Measurements from ENCODE around the gene AP2A1.
A peak's percentile ranks its signal among the peaks of the same experiment; 100 is the strongest.
"Not testable (repeated sequence)": the region's sequence is repeated elsewhere in the genome, so short reads cannot be mapped to it uniquely, and the experiment has no call there.

The AP2A1 gene

DNA sequence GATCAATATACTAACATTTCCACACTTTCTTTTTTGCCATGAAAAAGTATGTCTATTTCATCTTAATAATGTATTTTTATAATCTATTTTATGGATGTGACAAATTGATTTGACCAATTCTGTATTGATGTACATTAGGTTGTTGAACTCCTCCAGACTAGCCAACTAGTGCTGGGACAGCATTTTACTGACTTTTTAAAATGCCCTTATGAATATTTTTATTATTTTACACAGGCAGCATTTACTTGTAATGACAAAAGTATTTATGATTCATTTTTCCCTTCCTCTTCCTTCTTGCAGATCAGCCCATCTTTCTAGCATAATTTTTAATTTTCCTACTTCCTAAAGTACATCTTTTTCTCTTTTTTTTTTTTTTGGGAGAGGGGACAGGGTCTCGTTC, 47.2 kb downstream of the AP2A1 start:
- no peak for DNase-seq

GRCh38 chr19:49816590-49816989, 49.8 kb downstream of the AP2A1 start:
- DNase-seq = no peak

GRCh38 chr19:49817964-49818648, 51.3 kb downstream of the AP2A1 start, which contains the start of gene MED25:
MED25 (plus strand) TSS chr19:49818289; CDS start chr19:49818342, 53 bp downstream.
- peak; percentile 88 to 90 for DNase-seq

- no peak for DNase-seq
These were observed 52.0 kb downstream of the AP2A1 start for GRCh38 chr19:49818649-49819370.

- DNase-seq = not testable (repeated sequence)
These were observed 52.8 kb downstream of the AP2A1 start for GRCh38 chr19:49819452-49820115.

- no peak for DNase-seq
These were observed 53.3 kb downstream of the AP2A1 start for GRCh38 chr19:49820125-49820524.

GRCh38 chr19:49823472-49823871, 56.7 kb downstream of the AP2A1 start:
- DNase-seq = no peak

DNA sequence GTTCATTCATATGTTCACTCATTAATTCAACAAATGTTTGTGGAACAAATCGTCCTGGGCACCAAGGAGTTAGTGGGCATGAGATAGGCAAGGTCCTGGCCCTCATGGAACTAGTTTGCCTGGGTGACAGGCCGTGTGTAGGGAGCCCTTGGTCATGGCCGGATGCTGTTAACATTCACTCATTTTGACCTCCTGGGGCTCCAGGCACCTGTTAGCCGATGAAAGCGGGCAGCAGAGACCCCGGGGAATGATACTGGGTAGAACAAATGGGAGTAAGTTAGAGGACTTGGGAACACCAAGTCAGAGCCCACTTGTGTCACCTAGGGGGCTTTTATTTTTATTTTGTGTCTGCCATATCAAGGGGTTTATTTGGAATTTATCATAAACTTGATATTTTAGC, 57.9 kb downstream of the AP2A1 start:
- DNase-seq = no peak

GRCh38 chr19:49827034-49827433, 60.2 kb downstream of the AP2A1 start:
- no peak for DNase-seq

GRCh38 chr19:49829200-49829599, 62.4 kb downstream of the AP2A1 start:
- DNase-seq = no peak

GRCh38 chr19:49829721-49830120, 62.9 kb downstream of the AP2A1 start:
- no peak for DNase-seq

GRCh38 chr19:49830766-49831165, 64.0 kb downstream of the AP2A1 start:
- DNase-seq = no peak

- DNase-seq = no peak
These were observed 64.8 kb downstream of the AP2A1 start for GRCh38 chr19:49831592-49831991.

DNA sequence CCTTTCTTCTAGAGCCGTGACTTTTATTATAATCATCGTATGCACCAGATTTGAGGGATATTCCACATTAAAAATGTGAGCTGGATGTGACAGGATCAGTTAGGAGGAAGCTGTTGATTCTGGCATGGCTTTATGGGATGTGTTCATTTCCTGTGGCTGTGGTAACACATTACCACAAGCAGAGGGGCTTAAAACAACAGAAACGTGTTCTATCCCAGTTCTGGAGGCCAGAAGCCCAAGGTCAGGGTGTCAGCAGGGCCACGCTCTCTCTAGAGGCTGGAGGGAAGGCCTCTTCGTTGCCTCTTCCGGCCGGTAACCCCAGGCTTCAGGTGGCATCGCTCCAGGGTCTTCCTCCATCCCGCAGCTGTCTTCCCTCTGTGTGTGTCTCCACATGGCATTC, 65.8 kb downstream of the AP2A1 start:
- DNase-seq = no peak

DNA sequence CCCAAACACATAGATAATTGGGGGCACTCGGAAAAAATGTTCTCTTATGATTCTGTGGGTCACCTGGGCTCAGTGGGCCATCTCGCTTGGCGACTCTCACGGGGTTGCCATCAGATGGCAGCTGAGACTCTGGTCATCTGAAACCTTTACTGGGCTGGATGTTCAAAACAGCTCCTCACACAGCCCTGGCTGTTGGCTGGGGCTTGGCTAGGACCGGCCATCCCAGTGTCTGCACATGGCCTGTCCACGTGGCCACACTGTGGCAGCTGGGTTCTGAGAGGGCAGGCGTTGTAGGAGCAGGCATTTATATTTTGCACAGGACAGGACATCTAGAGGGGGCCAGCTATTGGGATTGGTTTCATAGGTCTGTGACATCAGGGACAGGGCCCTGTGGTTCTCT, 66.8 kb downstream of the AP2A1 start:
- no peak for DNase-seq

DNA sequence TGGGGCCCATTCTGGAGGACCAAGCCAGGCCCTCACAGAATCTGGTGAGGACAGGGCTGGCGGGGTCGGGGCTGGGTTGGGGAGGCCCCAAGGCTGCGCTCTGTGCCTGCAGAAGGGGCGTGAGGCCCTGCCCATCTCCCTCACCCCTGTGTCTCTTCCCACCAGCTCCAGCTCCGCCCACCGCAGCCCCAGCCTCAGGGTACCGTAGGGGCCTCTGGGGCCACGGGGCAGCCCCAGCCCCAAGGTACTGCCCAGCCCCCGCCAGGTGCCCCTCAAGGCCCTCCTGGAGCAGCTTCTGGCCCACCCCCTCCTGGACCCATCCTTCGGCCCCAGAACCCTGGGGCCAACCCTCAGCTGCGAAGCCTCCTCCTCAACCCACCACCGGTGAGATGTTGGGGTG, 68.8 kb downstream of the AP2A1 start:
- no peak for DNase-seq

- DNase-seq = no peak
These were observed 69.6 kb downstream of the AP2A1 start for GRCh38 chr19:49836176-49837008.

DNA sequence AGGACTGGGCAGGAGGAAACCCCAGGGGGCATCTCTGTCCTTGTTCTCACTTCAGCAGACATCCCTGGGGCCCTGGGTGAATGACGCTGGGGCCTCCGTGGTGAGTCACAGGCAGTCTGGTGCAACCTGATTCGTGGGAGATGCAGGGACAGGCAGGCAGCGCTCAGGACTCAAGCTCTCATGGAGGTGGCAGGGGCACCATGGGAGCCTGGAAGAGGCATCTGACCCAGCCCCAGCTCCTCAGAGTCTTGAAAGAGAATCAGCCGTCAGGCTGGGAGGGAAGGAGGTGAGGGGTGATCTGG, 70.2 kb downstream of the AP2A1 start:
- DNase-seq = no peak

- no peak for DNase-seq
These were observed 70.6 kb downstream of the AP2A1 start for GRCh38 chr19:49837425-49837824.

- no peak for DNase-seq
These were observed 72.2 kb downstream of the AP2A1 start for GRCh38 chr19:49838885-49839588.

- no peak for DNase-seq
These were observed 72.9 kb downstream of the AP2A1 start for GRCh38 chr19:49839713-49840112.

DNA sequence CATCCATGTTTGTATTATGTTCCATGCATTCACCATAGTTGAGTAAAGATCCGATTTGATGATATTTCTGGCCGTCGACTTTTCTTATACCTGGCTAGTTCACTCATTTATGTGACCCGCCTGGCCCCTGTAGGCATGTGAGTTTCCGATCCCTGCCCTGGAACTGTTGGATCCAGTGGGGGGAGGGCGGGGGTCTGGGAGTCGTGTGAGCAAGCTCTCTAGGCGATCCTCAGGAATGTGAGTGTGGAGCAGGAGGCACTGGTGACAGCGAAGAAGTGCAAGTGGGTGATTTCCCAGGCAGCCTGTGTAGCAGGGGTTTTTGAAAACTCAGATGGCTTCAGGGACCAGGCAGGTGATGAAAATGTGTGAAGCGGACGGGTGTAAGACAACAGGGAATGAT, 73.5 kb downstream of the AP2A1 start:
- DNase-seq = no peak

Data from NCI-H1930 (cell line).